Fibroblast of the aortic adventitia (primary cell): Measurements from ENCODE around the gene FHIT. TPM values are rescaled to one million over a fixed set of nuclear protein-coding genes. Genes with fewer than 3 reads are reported as not detected.

Experiments used
- DNase-seq: peaks from one replicate; pipeline ENCODE4 v3.0.0-alpha.2; 2010; ENCODE audit warnings: low read depth
- H3K4me3 ChIP-seq: 2 replicates; pipeline ENCODE4 v1.5.1; 2011; ENCODE audit warnings: low read depth, mild to moderate bottlenecking, control low read depth, low read length, moderate library complexity
- total RNA-seq: library from RNA; depleted of rRNA; stranded (reverse); fragments of >200 nt; gene quantifications from 2 replicates; pipeline ENCODE4 v1.2.3, GENCODE V29; 2012; ENCODE audit warnings: low replicate concordance
- TF ChIP-seq, protein P1 (sequence below): IDR thresholded peaks from 2 replicates; pipeline ENCODE4 v1.5.1; 2011; ENCODE audit warnings: mild to moderate bottlenecking, low read length, control low read depth, inconsistent platforms; ENCODE audit not compliant: insufficient read depth

The FHIT gene
- total RNA-seq, 1 donor: 1.5 TPM

DNA sequence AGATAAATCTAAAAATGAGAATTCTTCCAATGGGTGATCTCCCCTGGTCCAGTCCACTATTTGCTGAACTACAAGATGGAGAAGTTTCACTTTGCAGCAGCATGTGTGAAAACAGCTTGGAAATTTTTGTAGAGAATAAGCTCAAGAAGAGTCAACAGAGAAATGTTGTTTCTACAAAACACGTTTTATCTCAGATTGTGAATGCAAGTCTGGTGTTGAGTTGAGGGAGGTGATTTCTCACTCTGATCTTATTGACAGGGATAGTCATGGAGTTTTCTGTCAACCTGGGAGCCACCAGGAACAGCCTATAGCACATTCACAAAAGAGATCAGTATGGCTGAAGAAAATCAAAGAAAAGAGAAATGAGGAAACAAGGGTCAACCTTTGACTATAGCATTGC, 1220.3 kb downstream of the FHIT start:
- DNase-seq: no peak
- H3K4me3 ChIP-seq: no peak overlapping the region
- TF ChIP-seq, protein P1, sequence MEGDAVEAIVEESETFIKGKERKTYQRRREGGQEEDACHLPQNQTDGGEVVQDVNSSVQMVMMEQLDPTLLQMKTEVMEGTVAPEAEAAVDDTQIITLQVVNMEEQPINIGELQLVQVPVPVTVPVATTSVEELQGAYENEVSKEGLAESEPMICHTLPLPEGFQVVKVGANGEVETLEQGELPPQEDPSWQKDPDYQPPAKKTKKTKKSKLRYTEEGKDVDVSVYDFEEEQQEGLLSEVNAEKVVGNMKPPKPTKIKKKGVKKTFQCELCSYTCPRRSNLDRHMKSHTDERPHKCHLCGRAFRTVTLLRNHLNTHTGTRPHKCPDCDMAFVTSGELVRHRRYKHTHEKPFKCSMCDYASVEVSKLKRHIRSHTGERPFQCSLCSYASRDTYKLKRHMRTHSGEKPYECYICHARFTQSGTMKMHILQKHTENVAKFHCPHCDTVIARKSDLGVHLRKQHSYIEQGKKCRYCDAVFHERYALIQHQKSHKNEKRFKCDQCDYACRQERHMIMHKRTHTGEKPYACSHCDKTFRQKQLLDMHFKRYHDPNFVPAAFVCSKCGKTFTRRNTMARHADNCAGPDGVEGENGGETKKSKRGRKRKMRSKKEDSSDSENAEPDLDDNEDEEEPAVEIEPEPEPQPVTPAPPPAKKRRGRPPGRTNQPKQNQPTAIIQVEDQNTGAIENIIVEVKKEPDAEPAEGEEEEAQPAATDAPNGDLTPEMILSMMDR: no peak

DNA sequence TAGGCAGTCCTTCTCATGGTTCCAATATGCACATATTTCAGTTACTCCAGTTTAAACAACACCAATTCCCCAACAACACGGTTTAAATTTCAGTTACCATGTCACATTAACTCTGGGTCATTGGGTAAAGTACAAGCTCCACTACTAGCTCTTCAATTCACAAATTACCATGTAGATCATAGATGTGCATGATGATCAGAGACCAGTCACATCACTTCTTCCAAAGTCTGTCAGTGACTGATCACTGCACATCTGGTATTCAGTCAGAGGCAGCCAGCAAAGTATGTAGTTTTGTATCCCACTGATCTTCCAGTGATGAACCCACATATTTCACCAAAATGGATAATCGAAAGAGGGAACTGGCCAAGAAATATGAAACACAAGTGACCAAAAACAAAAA, 1223.0 kb downstream of the FHIT start:
- no peak for DNase-seq
- TF ChIP-seq, protein P1: no peak
- H3K4me3 ChIP-seq: no peak overlapping the region

DNA sequence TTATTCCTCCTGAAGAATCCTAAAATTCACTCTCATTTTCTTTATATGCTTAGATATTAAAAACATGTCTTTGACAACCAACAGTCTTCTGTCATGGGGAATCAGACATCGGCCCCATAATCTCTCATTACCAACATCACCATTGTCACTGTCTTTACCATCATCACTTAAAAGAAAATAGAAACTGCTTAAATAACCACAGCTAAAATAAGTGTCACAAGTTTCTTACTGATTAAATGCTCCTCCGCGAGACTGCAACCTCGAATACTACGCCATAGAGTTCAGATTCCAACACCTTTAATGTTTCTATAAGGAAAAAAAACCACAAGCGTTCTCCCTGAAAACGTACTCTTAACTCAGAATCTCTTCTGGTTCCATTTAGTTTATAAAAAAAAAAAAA, 1223.9 kb downstream of the FHIT start:
- no peak for DNase-seq
- no peak overlapping the region for H3K4me3 ChIP-seq
- TF ChIP-seq, protein P1: no peak

DNA sequence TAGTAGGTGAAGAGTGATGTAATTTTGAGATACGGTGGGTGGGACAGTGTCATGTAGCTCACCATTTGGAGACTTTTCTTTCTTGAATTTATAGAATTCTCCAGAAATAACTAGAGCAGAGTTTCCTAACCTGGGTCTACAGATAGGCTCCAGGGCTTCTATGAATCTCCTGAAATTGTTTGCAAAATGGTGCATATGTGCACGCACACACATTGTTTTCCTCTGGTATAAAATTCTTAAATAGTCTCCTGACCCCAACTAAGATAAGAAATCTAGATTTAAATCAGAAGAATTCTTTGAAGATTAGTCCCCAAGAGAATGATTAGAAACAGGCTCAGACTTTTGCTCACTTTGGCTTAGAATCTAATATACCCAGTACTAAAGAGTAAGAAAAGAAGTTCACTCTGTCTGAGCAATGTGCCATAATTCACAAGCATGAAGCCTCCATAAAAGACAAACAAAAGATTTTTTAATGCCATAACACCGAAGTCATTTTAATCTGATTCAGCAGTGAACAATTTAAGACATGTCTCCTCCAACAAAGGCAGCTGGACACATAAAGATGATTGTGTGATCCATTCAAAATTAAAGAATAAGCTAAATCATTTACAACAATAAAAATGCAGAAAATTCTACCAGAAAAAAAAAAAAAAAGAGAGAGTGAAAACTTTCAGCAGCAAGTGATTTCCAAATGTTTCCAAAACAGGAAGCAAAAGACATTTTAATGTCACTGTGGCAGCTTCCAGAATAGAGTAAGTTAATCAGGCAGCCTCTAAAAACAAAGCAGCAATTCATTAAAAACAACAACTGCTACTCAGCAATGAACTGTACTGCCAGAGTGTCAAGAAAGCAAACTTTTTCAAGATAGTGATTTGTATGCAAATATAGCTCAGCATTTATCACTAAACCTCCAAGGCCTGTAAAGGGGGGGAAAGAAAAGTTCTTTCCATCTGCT, 1225.9 kb downstream of the FHIT start:
- no peak overlapping the region for H3K4me3 ChIP-seq
- peak; percentile 3 for DNase-seq
- TF ChIP-seq, protein P1: no peak

DNA sequence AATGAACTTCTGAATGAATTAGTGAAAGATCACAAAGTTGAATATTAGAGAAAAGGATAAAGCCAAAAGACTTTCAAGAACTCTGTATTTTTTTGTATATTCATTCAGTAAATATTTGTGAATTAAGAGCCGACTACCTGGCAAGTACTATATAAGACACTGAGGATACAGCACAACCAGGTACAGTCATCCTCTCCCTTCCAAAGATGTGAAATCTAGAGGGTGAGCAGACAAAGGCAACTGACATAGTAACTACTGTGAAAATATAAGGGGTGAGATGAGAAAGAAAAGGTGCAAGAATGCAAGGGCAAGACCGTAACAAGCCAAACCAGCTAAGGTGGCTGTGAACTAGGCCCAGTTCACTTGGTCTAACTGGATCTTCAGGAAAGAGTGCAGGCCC, 1226.9 kb downstream of the FHIT start:
- H3K4me3 ChIP-seq: no peak overlapping the region
- TF ChIP-seq, protein P1: no peak
- DNase-seq: no peak

DNA sequence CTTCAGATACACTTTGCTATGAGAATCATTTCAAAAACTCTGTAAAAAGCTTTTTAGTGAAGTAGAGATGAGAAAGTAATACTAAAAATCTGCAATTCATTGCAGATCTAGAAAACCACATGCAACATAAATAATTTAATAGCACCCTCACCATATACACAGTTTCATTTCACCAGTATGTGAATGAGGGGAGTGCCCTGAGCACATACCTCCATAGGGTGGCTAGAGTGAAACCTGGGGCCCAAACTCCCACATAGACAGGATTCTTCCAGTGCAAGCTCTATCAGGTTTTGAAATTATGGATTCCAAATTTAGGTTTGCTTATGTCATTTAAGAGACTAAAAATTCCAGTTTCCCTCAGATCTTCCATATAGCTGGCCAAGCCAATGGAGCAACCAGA, 1228.1 kb downstream of the FHIT start:
- TF ChIP-seq, protein P1: no peak
- H3K4me3 ChIP-seq: no peak overlapping the region
- no peak for DNase-seq
